SJSA1 (cell line): ENCODE data around the gene CNTN5. TPM values are rescaled to one million over a fixed set of nuclear protein-coding genes. Genes with fewer than 3 reads are reported as not detected.

Experiments used
- DNase-seq, 2 experiments: peaks; one replicate each; pipeline ENCODE4 v3.0.0-alpha.2; 2015 to 2020; ENCODE audit warnings: low spot score in 2 of 2, low read depth in 1 of 2
- H3K27ac ChIP-seq: fragments of 250-450 bp; sonication (Bioruptor Pico); 2 replicates; pipeline ENCODE4 v1.5.1; 2020; ENCODE audit warnings: mild to moderate bottlenecking, moderate library complexity
- H3K27me3 ChIP-seq: fragments of 250-450 bp; sonication (Bioruptor Pico); replicated peaks from 2 replicates; pipeline ENCODE4 v1.5.1; 2020; ENCODE audit warnings: mild to moderate bottlenecking, moderate library complexity
- H3K36me3 ChIP-seq: fragments of 250-450 bp; sonication (Bioruptor Pico); 2 replicates; pipeline ENCODE4 v1.5.1; 2020; ENCODE audit warnings: mild to moderate bottlenecking
- H3K4me1 ChIP-seq: fragments of 250-450 bp; sonication (Bioruptor Pico); replicated peaks from 2 replicates; pipeline ENCODE4 v1.6.1; 2021; ENCODE audit warnings: mild to moderate bottlenecking
- H3K4me3 ChIP-seq: fragments of 250-450 bp; sonication (Bioruptor Pico); 2 replicates; pipeline ENCODE4 v1.5.1; 2020; ENCODE audit warnings: mild to moderate bottlenecking
- H3K9me3 ChIP-seq: fragments of 250-450 bp; sonication (Bioruptor Pico); replicated peaks from 2 replicates; pipeline ENCODE4 v1.5.1; 2020; ENCODE audit warnings: mild to moderate bottlenecking
- total RNA-seq: library from RNA; depleted of rRNA; stranded (reverse); fragments of >200 nt; shearing (Covaris generic); gene quantifications from 2 replicates; pipeline ENCODE4 v1.2.3, GENCODE V29; 2014

Gene CNTN5
- total RNA-seq, 1 experiment from 2014 or later: not detected

DNA sequence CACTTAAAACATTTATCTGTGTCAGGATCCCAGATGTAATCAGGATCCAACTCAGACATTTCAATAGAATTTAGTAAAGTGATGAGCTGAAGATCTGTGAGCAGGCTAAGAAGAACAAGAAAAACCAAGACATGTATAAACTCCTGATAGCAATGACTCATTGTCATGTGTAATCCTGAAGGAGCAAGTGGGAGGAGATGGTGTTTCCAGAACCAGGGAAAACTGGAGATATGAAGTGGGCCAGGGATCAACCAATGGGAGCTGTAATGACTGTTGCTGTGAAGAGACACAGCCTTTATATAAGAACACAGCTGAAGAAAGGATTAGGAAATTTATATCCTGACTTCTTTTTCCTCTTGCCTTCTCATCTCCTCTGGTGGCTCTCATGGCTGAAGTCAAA lies 983.8 kb downstream of the CNTN5 start:
- no peak for DNase-seq
- Histone ChIP-seq H3K4me3 (no peak overlapping the region), H3K27ac (no peak overlapping the region)

GRCh38 chr11:100008417-100008816 lies 987.7 kb downstream of the CNTN5 start:
- DNase-seq: no peak
- no peak overlapping the region for H3K4me3 ChIP-seq
- H3K27ac ChIP-seq: no peak overlapping the region
- H3K27me3 ChIP-seq: no peaks in the 10 kb centered on the region
- no peaks in the 10 kb centered on the region for H3K4me1 ChIP-seq
- no peaks in the 10 kb centered on the region for H3K9me3 ChIP-seq
- no peaks in the 10 kb centered on the region for H3K36me3 ChIP-seq

More for the DNA sequence above, 983.8 kb downstream of the CNTN5 start:
- H3K4me1 ChIP-seq: no peaks in the 10 kb centered on the region
- H3K27me3 ChIP-seq: no peaks in the 10 kb centered on the region
- no peaks in the 10 kb centered on the region for H3K36me3 ChIP-seq
- no peaks in the 10 kb centered on the region for H3K9me3 ChIP-seq

DNA sequence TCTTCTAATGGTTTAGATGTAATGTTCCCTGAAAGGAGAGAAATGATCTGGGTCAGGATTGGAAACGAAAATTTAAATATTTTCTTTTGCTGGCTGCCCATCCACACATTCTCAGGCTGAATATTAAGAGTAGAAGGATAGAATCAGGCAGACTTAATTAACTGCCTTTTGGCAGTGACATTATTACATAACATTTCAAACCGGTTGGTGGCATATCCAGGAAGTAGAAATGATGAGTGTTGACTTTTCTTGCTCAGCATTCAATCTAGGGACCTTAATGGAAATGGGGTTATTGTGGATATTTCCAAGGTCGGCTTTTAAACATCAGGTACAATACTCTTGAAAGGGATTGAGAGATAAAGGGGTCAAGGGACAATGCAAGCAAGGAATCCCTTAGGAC lies 989.0 kb downstream of the CNTN5 start:
- DNase-seq: no peak
- no peaks in the 10 kb centered on the region for H3K36me3 ChIP-seq
- no peaks in the 10 kb centered on the region for H3K9me3 ChIP-seq
- H3K27me3 ChIP-seq: no peaks in the 10 kb centered on the region
- no peak overlapping the region for H3K27ac ChIP-seq
- H3K4me3 ChIP-seq: no peak overlapping the region
- no peaks in the 10 kb centered on the region for H3K4me1 ChIP-seq

- Histone ChIP-seq H3K4me3 (no peak overlapping the region), H3K36me3 (no peaks in the 10 kb centered on the region)
- DNase-seq: no peak
Measured at GRCh38 chr11:100010393-100010792, 989.6 kb downstream of the CNTN5 start.

GRCh38 chr11:100011697-100012096 lies 990.9 kb downstream of the CNTN5 start:
- Histone ChIP-seq H3K9me3 (no peaks in the 10 kb centered on the region), H3K27me3 (no peaks in the 10 kb centered on the region), H3K27ac (no peak overlapping the region), H3K36me3 (no peaks in the 10 kb centered on the region), H3K4me3 (no peak overlapping the region), H3K4me1 (no peaks in the 10 kb centered on the region)
- no peak for DNase-seq

More at GRCh38 chr11:100010393-100010792, 989.6 kb downstream of the CNTN5 start:
- Histone ChIP-seq H3K27me3 (no peaks in the 10 kb centered on the region), H3K27ac (no peak overlapping the region), H3K9me3 (no peaks in the 10 kb centered on the region), H3K4me1 (no peaks in the 10 kb centered on the region)

DNA sequence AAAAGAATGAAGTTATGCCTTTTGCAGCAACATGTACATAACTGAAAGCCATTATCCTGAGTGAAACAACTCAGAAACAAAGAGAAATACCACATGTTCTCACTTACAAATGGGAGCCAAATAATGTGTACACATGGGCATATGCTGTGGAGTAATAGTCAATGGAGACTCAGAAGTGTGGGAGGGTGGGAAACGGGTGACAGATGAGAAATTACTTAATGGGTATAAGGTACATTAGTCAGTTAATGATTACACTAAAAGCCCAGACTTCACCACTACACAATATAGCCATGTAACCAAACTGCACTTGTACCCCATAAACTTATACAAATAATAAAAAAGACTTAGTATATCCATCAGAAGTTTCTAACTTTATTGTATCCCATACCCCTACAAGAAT lies 992.3 kb downstream of the CNTN5 start:
- no peaks in the 10 kb centered on the region for H3K36me3 ChIP-seq
- no peaks in the 10 kb centered on the region for H3K27me3 ChIP-seq
- no peak for DNase-seq
- H3K9me3 ChIP-seq: no peaks in the 10 kb centered on the region
- no peak overlapping the region for H3K4me3 ChIP-seq
- no peaks in the 10 kb centered on the region for H3K4me1 ChIP-seq
- no peak overlapping the region for H3K27ac ChIP-seq

GRCh38 chr11:100031973-100032372 lies 1011.2 kb downstream of the CNTN5 start:
- Histone ChIP-seq H3K27ac (no peak overlapping the region), H3K4me3 (no peak overlapping the region), H3K9me3 (no peaks in the 10 kb centered on the region), H3K27me3 (no peaks in the 10 kb centered on the region), H3K36me3 (no peaks in the 10 kb centered on the region), H3K4me1 (no peaks in the 10 kb centered on the region)
- DNase-seq: no peak

- no peak overlapping the region for H3K27ac ChIP-seq
Measured at GRCh38 chr11:100061006-100061405, 1040.3 kb downstream of the CNTN5 start.

GRCh38 chr11:100066399-100066798 lies 1045.7 kb downstream of the CNTN5 start:
- no peak for DNase-seq
- Histone ChIP-seq H3K27ac (no peak overlapping the region), H3K27me3 (no peaks in the 10 kb centered on the region)

More at GRCh38 chr11:100061006-100061405, 1040.3 kb downstream of the CNTN5 start:
- no peak for DNase-seq
- no peaks in the 10 kb centered on the region for H3K9me3 ChIP-seq
- no peaks in the 10 kb centered on the region for H3K4me1 ChIP-seq
- no peak overlapping the region for H3K4me3 ChIP-seq
- H3K27me3 ChIP-seq: no peaks in the 10 kb centered on the region
- no peaks in the 10 kb centered on the region for H3K36me3 ChIP-seq

DNA sequence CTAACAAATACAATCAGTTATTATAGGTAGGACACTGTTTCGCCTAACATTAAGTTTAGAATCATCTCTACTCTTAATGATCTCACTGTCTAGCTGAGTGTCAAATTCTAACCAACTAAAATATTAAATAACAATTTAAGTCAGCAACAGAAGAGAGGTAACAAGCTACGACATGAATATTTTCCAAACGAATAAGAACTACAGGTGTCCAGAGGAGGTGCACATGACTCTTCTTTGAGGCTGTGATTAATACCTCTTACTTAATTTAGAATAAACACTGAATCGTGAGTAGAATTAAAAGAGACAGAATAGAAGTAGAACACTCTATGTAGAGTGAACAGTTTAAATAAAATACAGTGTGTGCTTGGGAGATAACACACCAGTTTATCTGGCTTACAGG lies 1047.4 kb downstream of the CNTN5 start:
- Histone ChIP-seq H3K27me3 (no peaks in the 10 kb centered on the region), H3K36me3 (no peaks in the 10 kb centered on the region), H3K27ac (no peak overlapping the region), H3K9me3 (no peaks in the 10 kb centered on the region), H3K4me3 (no peak overlapping the region), H3K4me1 (no peaks in the 10 kb centered on the region)
- no peak for DNase-seq

More at GRCh38 chr11:100066399-100066798, 1045.7 kb downstream of the CNTN5 start:
- H3K4me1 ChIP-seq: no peaks in the 10 kb centered on the region
- H3K36me3 ChIP-seq: no peaks in the 10 kb centered on the region
- no peak overlapping the region for H3K4me3 ChIP-seq
- no peaks in the 10 kb centered on the region for H3K9me3 ChIP-seq

- DNase-seq: no peak
- no peak overlapping the region for H3K27ac ChIP-seq
- no peaks in the 10 kb centered on the region for H3K9me3 ChIP-seq
- H3K4me3 ChIP-seq: no peak overlapping the region
- H3K36me3 ChIP-seq: no peaks in the 10 kb centered on the region
- no peaks in the 10 kb centered on the region for H3K4me1 ChIP-seq
- no peaks in the 10 kb centered on the region for H3K27me3 ChIP-seq
Measured at GRCh38 chr11:100072131-100072530, 1051.4 kb downstream of the CNTN5 start.

DNA sequence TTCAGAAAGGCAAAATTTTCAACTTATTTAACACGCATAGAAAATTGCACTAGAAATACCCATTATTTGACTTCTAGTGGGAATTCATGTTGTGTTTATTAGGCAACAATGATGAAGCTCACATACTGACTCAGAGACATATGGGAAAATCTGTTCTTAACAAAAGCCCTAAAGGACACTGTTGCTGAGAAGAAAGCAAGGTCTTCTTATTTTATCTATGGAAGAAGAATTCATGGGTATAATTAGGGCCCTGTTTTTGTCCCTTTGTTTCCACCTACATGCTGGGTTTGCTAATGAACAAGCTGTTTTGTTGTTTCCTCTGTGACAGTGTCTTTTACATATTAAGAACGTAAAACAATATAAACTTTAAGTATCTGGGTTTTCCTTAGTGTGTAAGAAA lies 1059.6 kb downstream of the CNTN5 start:
- Histone ChIP-seq H3K4me3 (no peak overlapping the region), H3K4me1 (no peaks in the 10 kb centered on the region), H3K27me3 (no peaks in the 10 kb centered on the region), H3K9me3 (no peaks in the 10 kb centered on the region), H3K36me3 (no peaks in the 10 kb centered on the region), H3K27ac (no peak overlapping the region)
- DNase-seq: no peak

DNA sequence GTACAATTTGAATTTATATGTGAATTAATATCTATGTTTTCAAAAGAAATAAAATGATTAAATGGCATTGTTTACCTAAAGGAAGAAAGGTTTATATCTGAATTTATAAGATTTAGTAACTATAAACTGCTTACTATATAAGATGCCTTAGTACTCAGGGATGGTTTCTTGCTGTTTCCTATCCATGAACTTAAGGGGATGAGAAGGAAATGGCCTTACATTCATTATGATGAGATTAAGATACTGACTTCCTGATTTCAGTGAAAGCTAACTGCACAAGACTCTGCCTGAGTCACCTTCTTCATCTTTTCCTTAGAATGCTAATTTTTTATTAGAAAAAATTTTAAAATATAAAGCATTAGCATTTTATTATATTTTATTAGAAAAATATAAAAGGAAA lies 1060.1 kb downstream of the CNTN5 start:
- Histone ChIP-seq H3K4me3 (no peak overlapping the region), H3K27ac (no peak overlapping the region), H3K4me1 (no peaks in the 10 kb centered on the region), H3K36me3 (no peaks in the 10 kb centered on the region), H3K9me3 (no peaks in the 10 kb centered on the region), H3K27me3 (no peaks in the 10 kb centered on the region)
- no peak for DNase-seq

GRCh38 chr11:100093698-100094097 lies 1072.9 kb downstream of the CNTN5 start:
- no peak overlapping the region for H3K4me3 ChIP-seq
- H3K27ac ChIP-seq: no peak overlapping the region
- no peaks in the 10 kb centered on the region for H3K27me3 ChIP-seq
- DNase-seq: no peak
- H3K4me1 ChIP-seq: no peaks in the 10 kb centered on the region
- H3K36me3 ChIP-seq: no peaks in the 10 kb centered on the region
- no peaks in the 10 kb centered on the region for H3K9me3 ChIP-seq

DNA sequence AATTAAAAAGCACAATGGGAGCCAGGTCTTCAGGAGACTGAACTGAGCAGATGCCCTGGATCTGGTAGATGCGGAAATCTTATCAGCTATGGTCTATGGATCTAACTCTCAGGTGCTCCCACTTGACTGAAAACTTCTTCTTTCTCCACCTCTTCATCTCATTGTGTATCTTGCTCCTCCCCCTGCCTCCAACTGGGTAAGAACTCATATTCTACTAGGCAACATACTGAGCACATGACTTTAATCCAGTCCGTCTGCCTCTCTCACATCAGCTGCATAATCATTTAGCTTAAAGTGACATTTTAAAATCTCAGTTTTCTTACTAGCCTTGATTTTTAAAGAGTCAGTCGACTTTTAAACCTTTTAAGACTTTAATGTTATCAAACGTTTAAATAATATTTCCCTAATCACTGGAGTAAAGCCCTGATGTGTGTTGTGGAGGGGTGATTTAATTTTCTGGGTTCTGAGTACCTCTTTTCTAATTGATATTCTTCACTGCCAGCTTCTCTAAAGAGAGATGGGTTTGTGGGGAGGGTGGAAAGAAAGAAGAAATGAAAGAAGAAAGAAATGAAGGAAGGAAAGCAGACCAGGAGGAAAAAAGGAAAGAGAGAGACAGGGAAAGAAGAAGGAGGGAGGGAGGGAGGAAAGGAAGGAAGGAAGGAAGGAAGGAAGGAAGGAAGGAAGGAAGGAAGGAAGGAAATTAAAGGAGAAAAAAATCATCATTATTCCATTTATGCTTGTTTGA lies 1073.5 kb downstream of the CNTN5 start:
- Histone ChIP-seq H3K4me1 (no peaks in the 10 kb centered on the region), H3K9me3 (no peaks in the 10 kb centered on the region), H3K4me3 (no peak overlapping the region), H3K27ac (no peak overlapping the region), H3K36me3 (no peaks in the 10 kb centered on the region), H3K27me3 (no peaks in the 10 kb centered on the region)
- no peak for DNase-seq
